Fibroblast of lung (primary cell): Measurements from ENCODE around the gene FCSK.

Experiments used
- CTCF ChIP-seq, 2 donors: IDR thresholded peaks in 1 of 2; conservative IDR thresholded peaks in 1 of 2; 1 replicate in 1 of 2; 2 replicates in 1 of 2; pipeline ENCODE4 v1.5.1; 2011 to 2012; ENCODE audit warnings: low read length in 2 of 2, control low read depth in 1 of 2, inconsistent platforms in 1 of 2, low read depth in 1 of 2, mild to moderate bottlenecking in 1 of 2
- EZH2 ChIP-seq: IDR thresholded peaks from 2 replicates; pipeline ENCODE4 v1.5.1; 2012; ENCODE audit warnings: low read length, control low read depth, mild to moderate bottlenecking; ENCODE audit errors: missing control alignments

GRCh38 chr16:70496513-70496912 is 42.1 kb downstream of the FCSK start:
- no peak for TF ChIP-seq CTCF (conservative IDR thresholded peaks at IDR 0.05 in 1 of 2, IDR thresholded peaks at IDR 0.05 in 1 of 2; ENCODE audit: low read depth in 1 of 2, low read length in 2 of 2)
- no peak for TF ChIP-seq EZH2
